HepG2 (cell line): ENCODE results near the gene INHBB. TPM values are rescaled to one million over a fixed set of nuclear protein-coding genes. Genes with fewer than 3 reads are reported as not detected.

ENCODE experiments used
- ARNT ChIP-seq: fragments of 450-650 bp; IDR thresholded peaks from 2 replicates; pipeline ENCODE4 v1.6.1; 2017
- FOSL1 ChIP-seq: sonication (generic); formaldehyde crosslinking; IDR thresholded peaks from 2 replicates; pipeline ENCODE4 v1.9.0; 2021; ENCODE audit warnings: missing genetic modification reagents, borderline replicate concordance
- HNRNPL ChIP-seq: fragments of 200-400 bp; formaldehyde crosslinking; IDR thresholded peaks from 2 replicates; pipeline ENCODE4 v1.6.1; 2017; ENCODE audit warnings: mild to moderate bottlenecking, low read depth, low read length
- KLF6 ChIP-seq: IDR thresholded peaks from 2 replicates; pipeline ENCODE4 v1.8.0; 2016; ENCODE audit warnings: missing biosample characterization, missing genetic modification reagents
- MATR3 ChIP-seq: sonication (generic); formaldehyde crosslinking; IDR thresholded peaks from 2 replicates; pipeline ENCODE4 v1.4.0; 2020; ENCODE audit warnings: missing genetic modification reagents
- MTF2 ChIP-seq: sonication (generic); formaldehyde crosslinking; IDR thresholded peaks from 2 replicates; pipeline ENCODE4 v1.5.0; 2020; ENCODE audit warnings: missing genetic modification reagents, borderline replicate concordance
- NR1H2 ChIP-seq: sonication (generic); formaldehyde crosslinking; IDR thresholded peaks from 2 replicates; pipeline ENCODE4 v1.8.1; 2022; ENCODE audit warnings: low read depth, missing genetic modification reagents, borderline replicate concordance
- NRL ChIP-seq: sonication (generic); formaldehyde crosslinking; IDR thresholded peaks from 2 replicates; pipeline ENCODE4 v1.5.0; 2020; ENCODE audit warnings: missing genetic modification reagents, mild to moderate bottlenecking, moderate library complexity, borderline replicate concordance
- POLR2AphosphoS2 ChIP-seq: IDR thresholded peaks from 2 replicates; pipeline ENCODE4 v1.6.1; 2011; ENCODE audit warnings: low read depth, low read length, improper control_type of control experiment
- RXRB ChIP-seq: IDR thresholded peaks from 2 replicates; pipeline ENCODE4 v1.6.1; 2016; ENCODE audit warnings: borderline replicate concordance, missing genetic modification reagents, missing compliant biosample characterization
- TBX2 ChIP-seq: sonication (generic); formaldehyde crosslinking; IDR thresholded peaks from 2 replicates; pipeline ENCODE4 v1.5.0; 2020; ENCODE audit warnings: missing genetic modification reagents, mild to moderate bottlenecking, borderline replicate concordance
- TBX3 ChIP-seq: fragments of 450-650 bp; IDR thresholded peaks from 2 replicates; pipeline ENCODE4 v1.6.1; 2017; ENCODE audit warnings: antibody characterized with exemption, mild to moderate bottlenecking, inconsistent platforms, borderline replicate concordance
- TOE1 ChIP-seq: sonication (generic); formaldehyde crosslinking; IDR thresholded peaks from 2 replicates; pipeline ENCODE4 v1.4.0; 2020; ENCODE audit warnings: mild to moderate bottlenecking, missing genetic modification reagents
- ZBTB46 ChIP-seq: sonication (generic); formaldehyde crosslinking; IDR thresholded peaks from 2 replicates; pipeline ENCODE4 v1.4.0; 2020; ENCODE audit warnings: mild to moderate bottlenecking, missing genetic modification reagents, borderline replicate concordance
- ZFYVE20 ChIP-seq: sonication (generic); formaldehyde crosslinking; IDR thresholded peaks from 2 replicates; pipeline ENCODE4 v1.8.0; 2023; ENCODE audit warnings: low read depth, mild to moderate bottlenecking, moderate library complexity, missing genetic modification reagents, borderline replicate concordance
- ZMYM3 ChIP-seq: sonication (generic); formaldehyde crosslinking; IDR thresholded peaks from 2 replicates; pipeline ENCODE4 v1.5.1; 2020; ENCODE audit warnings: mild to moderate bottlenecking, missing genetic modification reagents
- ZNF263 ChIP-seq: sonication (generic); formaldehyde crosslinking; IDR thresholded peaks from 2 replicates; pipeline ENCODE4 v1.4.0; 2020; ENCODE audit warnings: missing genetic modification reagents
- ZNF451 ChIP-seq: sonication (generic); formaldehyde crosslinking; IDR thresholded peaks from 2 replicates; pipeline ENCODE4 v1.5.0; 2020; ENCODE audit warnings: mild to moderate bottlenecking, missing genetic modification reagents
- ZNF615 ChIP-seq: sonication (generic); formaldehyde crosslinking; IDR thresholded peaks from 2 replicates; pipeline ENCODE4 v1.5.0; 2020; ENCODE audit warnings: mild to moderate bottlenecking, missing genetic modification reagents, borderline replicate concordance
- ZSCAN5A ChIP-seq: sonication (generic); formaldehyde crosslinking; IDR thresholded peaks from 2 replicates; pipeline ENCODE4 v1.8.0; 2022; ENCODE audit warnings: mild to moderate bottlenecking, missing genetic modification reagents, borderline replicate concordance
- polyA plus RNA-seq, 8 experiments: library from polyadenylated mRNA; depleted of rRNA in 3 of 8; stranded (reverse) in 7 of 8; unstranded in 1 of 8; fragments of >200 nt; fragmentation: Illumina TruSeq in 4 of 8; extraction: Trizol in 4 of 8; gene quantifications; 2 replicates each; pipeline versions ENCODE4 v1.2.1 to v1.2.3, GENCODE V29; 2011 to 2016; ENCODE audit warnings: low read depth in 4 of 8, missing spikeins in 1 of 8, mixed read lengths in 1 of 8; ENCODE audit not compliant: insufficient read depth in 1 of 8
- total RNA-seq, 5 experiments: library from RNA; depleted of rRNA; stranded (reverse); fragments of >200 nt; fragmentation: Illumina TruSeq; extraction: Trizol; gene quantifications; 2 replicates each; pipeline ENCODE4 v1.2.3, GENCODE V29; 2016; ENCODE audit warnings: low read depth in 1 of 5
- TF ChIP-seq, protein P1 (sequence below): sonication (generic); formaldehyde crosslinking; IDR thresholded peaks from 2 replicates; pipeline ENCODE4 v1.8.0; 2022; ENCODE audit warnings: mild to moderate bottlenecking, missing genetic modification reagents; ENCODE audit not compliant: insufficient replicate concordance
- TF ChIP-seq, protein P2 (sequence below): sonication (generic); formaldehyde crosslinking; conservative IDR thresholded peaks from 2 replicates; pipeline ENCODE4 v1.8.1; 2023; ENCODE audit warnings: missing genetic modification reagents
- TF ChIP-seq, protein P3 (sequence below): sonication (generic); formaldehyde crosslinking; IDR thresholded peaks from 2 replicates; pipeline ENCODE4 v1.5.0; 2020; ENCODE audit warnings: missing genetic modification reagents

The INHBB gene
- total and polyA plus RNA-seq, 2 of the 13 experiments (the other 11 are each of a cell fraction or from before 2014, with no cell fraction given), result 0.20 to 1.7 TPM

GRCh38 chr2:120312860-120313694 is 32.9 kb upstream of the INHBB start (continued):
- TF ChIP-seq, protein P1, sequence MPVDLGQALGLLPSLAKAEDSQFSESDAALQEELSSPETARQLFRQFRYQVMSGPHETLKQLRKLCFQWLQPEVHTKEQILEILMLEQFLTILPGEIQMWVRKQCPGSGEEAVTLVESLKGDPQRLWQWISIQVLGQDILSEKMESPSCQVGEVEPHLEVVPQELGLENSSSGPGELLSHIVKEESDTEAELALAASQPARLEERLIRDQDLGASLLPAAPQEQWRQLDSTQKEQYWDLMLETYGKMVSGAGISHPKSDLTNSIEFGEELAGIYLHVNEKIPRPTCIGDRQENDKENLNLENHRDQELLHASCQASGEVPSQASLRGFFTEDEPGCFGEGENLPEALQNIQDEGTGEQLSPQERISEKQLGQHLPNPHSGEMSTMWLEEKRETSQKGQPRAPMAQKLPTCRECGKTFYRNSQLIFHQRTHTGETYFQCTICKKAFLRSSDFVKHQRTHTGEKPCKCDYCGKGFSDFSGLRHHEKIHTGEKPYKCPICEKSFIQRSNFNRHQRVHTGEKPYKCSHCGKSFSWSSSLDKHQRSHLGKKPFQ (CRISPR knock-in tag), result no peak
- no peak for TF ChIP-seq MATR3 (CRISPR knock-in tag)
- peak; percentile 40; the same call in 1 of the 2 replicates for TF ChIP-seq RXRB
- no peak; the same call in 1 of the 2 replicates for TF ChIP-seq ZMYM3
- no peak for TF ChIP-seq POLR2AphosphoS2
- no peak; the same call in 1 of the 2 replicates for TF ChIP-seq TBX2 (CRISPR knock-in tag)
- TF ChIP-seq ZNF451, result no peak
- no peak for TF ChIP-seq ZBTB46 (CRISPR knock-in tag)
- TF ChIP-seq NRL (CRISPR knock-in tag), result 0 out of 2 replicates have a peak, but pooled peaks have one; percentile 31
- TF ChIP-seq KLF6 (CRISPR knock-in tag), result no peak; the same call in 1 of the 2 replicates
- no peak for TF ChIP-seq NR1H2 (CRISPR knock-in tag)
- TF ChIP-seq, protein P2, sequence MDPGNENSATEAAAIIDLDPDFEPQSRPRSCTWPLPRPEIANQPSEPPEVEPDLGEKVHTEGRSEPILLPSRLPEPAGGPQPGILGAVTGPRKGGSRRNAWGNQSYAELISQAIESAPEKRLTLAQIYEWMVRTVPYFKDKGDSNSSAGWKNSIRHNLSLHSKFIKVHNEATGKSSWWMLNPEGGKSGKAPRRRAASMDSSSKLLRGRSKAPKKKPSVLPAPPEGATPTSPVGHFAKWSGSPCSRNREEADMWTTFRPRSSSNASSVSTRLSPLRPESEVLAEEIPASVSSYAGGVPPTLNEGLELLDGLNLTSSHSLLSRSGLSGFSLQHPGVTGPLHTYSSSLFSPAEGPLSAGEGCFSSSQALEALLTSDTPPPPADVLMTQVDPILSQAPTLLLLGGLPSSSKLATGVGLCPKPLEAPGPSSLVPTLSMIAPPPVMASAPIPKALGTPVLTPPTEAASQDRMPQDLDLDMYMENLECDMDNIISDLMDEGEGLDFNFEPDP (CRISPR knock-in tag), result no peak
- TF ChIP-seq ZFYVE20 (CRISPR knock-in tag), result no peak
- TF ChIP-seq, protein P3, sequence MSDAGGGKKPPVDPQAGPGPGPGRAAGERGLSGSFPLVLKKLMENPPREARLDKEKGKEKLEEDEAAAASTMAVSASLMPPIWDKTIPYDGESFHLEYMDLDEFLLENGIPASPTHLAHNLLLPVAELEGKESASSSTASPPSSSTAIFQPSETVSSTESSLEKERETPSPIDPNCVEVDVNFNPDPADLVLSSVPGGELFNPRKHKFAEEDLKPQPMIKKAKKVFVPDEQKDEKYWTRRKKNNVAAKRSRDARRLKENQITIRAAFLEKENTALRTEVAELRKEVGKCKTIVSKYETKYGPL (CRISPR knock-in tag), result no peak
- TF ChIP-seq ZNF263 (CRISPR knock-in tag), result peak; percentile 67
- no peak for TF ChIP-seq TOE1
- TF ChIP-seq ARNT, result no peak
- peak; percentile 56; the same call in 1 of the 2 replicates for TF ChIP-seq MTF2 (CRISPR knock-in tag)
- TF ChIP-seq HNRNPL, result no peak
- TF ChIP-seq ZSCAN5A (CRISPR knock-in tag), result no peak
- TF ChIP-seq TBX3, result no peak
- TF ChIP-seq FOSL1 (CRISPR knock-in tag), result no peak
- TF ChIP-seq ZNF615 (CRISPR knock-in tag), result no peak
